ENCODE results near the gene EFCAB11.

The EFCAB11 gene

DNA sequence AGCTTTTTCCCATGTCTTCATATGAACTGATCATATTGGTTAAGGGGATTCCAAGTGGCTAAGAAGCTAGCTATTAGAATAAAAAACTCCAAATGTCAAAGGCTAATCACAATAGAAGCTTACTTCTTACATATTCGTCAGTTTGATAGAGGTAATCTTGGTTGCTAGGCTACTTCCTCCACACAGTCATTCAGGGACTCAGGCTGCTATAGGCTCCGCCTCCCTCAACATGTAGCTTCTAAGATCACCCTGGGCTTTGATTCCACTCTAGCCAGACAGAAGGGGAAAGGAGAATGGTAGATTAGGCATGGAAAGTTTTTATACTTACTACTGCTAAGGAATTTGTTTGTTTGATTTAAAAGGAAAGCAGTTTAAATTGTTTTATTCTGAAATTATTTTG lies 207.9 kb downstream of the EFCAB11 start:
- no peak for DNase-seq (ENCODE audit: low read depth)
- no peak for TF ChIP-seq CTCF (IDR thresholded peaks at IDR 0.05; ENCODE audit: control insufficient read depth, insufficient read depth, low read depth, low read length, missing control alignments)
- H3K4me3 ChIP-seq (ENCODE audit: control insufficient read depth, low read depth, low read length), result no peak overlapping the region

- TF ChIP-seq CTCF (IDR thresholded peaks at IDR 0.05; ENCODE audit: control insufficient read depth, insufficient read depth, low read depth, low read length, missing control alignments), result no peak
- DNase-seq (ENCODE audit: low read depth), result no peak
- H3K4me3 ChIP-seq (ENCODE audit: control insufficient read depth, low read depth, low read length), result no peak overlapping the region
Measured at GRCh38 chr14:89746135-89746534, 208.4 kb downstream of the EFCAB11 start.
